K562 (cell line): ENCODE data around the gene VPS13C. TPM values are rescaled to one million over a fixed set of nuclear protein-coding genes. Genes with fewer than 3 reads are reported as not detected.

Source experiments
- ATAC-seq: fragments of 200-7000 bp; cut with Tn5 transposase; 3 replicates; pipeline ENCODE4 v1.9.1; 2020; ENCODE audit warnings: moderate library complexity
- BruUV-seq: library from RNA; stranded (reverse); fragments of 400-500 nt; replicated peaks from 2 replicates; lab custom pipeline; 2021; lab: Mats Ljungman, UMichigan
- CTCF ChIA-PET: fragments of 300-600 bp; formaldehyde crosslinking; extraction: SDS; loops from one replicate; lab custom pipeline; 2021; ENCODE audit warnings: low intra/inter-chr PET ratio; lab: Yijun Ruan, JAX
- POLR2A ChIA-PET: fragments of 300-600, 350-650 bp; sonication (Branson Sonifier 250); formaldehyde crosslinking; extraction: SDS; loops from one replicate; lab custom pipeline; 2021; ENCODE audit warnings: antibody characterized with exemption, inconsistent platforms; lab: Yijun Ruan, JAX
- DNase-seq, 4 experiments: peaks; one replicate each; pipeline versions ENCODE4 v3.0.0 to v3.0.0-alpha.2; 2011 to 2018; ENCODE audit warnings: low spot score in 3 of 4, mixed read lengths in 3 of 4; ENCODE audit errors: extremely low read depth in 1 of 4
- FAIRE-seq: peaks from 2 replicates; lab custom pipeline; 2011; peaks lifted over from hg19 to GRCh38; lab: Jason Lieb, UNC
- H2AFZ ChIP-seq: 2 replicates; pipeline ENCODE4 v1.6.0; 2011; ENCODE audit warnings: low read depth, low read length, control low read depth, inconsistent platforms
- H3K27ac ChIP-seq: fragments of 200-600 bp; 3 replicates; pipeline ENCODE4 v1.8.0; 2011; ENCODE audit warnings: low read depth, mild to moderate bottlenecking, control low read depth, inconsistent platforms, low read length, moderate library complexity, mixed read lengths; ENCODE audit errors: extremely low read depth
- H3K27me3 ChIP-seq, 2 experiments: fragments of 300-600 bp in 1 of 2; 2 replicates in 1 of 2; 3 replicates in 1 of 2; pipeline versions ENCODE4 v1.6.0 to v1.8.0; 2011; ENCODE audit warnings: inconsistent platforms in 2 of 2, low read length in 2 of 2, mild to moderate bottlenecking in 1 of 2, mixed read lengths in 1 of 2, moderate library complexity in 1 of 2; ENCODE audit not compliant: control insufficient read depth in 2 of 2, insufficient read depth in 2 of 2
- H3K36me3 ChIP-seq: fragments of 300-600 bp; 3 replicates; pipeline ENCODE4 v1.8.0; 2011; ENCODE audit warnings: mild to moderate bottlenecking, low read length, inconsistent platforms; ENCODE audit not compliant: control insufficient read depth, insufficient read depth
- H3K4me1 ChIP-seq, 2 experiments: fragments of 200-600 bp in 1 of 2; replicated peaks in 1 of 2; 2 replicates in 1 of 2; 3 replicates in 1 of 2; pipeline versions ENCODE4 v1.5.1 to v1.8.0; 2011; ENCODE audit warnings: inconsistent platforms in 2 of 2, low read length in 2 of 2, mild to moderate bottlenecking in 1 of 2, mixed read lengths in 1 of 2, moderate library complexity in 1 of 2; ENCODE audit not compliant: control insufficient read depth in 2 of 2, insufficient read depth in 2 of 2
- H3K4me2 ChIP-seq: 2 replicates; pipeline ENCODE4 v1.6.1; 2011; ENCODE audit warnings: low read length, control low read depth, inconsistent platforms, mixed read lengths; ENCODE audit not compliant: insufficient read depth
- H3K4me3 ChIP-seq: fragments of 200-600 bp; sonication (generic), shearing (Covaris generic); 2 replicates; pipeline ENCODE4 v1.5.1; 2016; ENCODE audit warnings: control low read depth, inconsistent platforms
- H3K79me2 ChIP-seq: fragments of 200-600 bp; 3 replicates; pipeline ENCODE4 v1.8.0; 2011; ENCODE audit warnings: low read length, inconsistent platforms; ENCODE audit not compliant: control insufficient read depth, insufficient read depth
- H3K9ac ChIP-seq, 2 experiments: 2 replicates each; pipeline versions ENCODE4 v1.6.0 to v1.6.1; 2011; ENCODE audit warnings: low read depth in 2 of 2, low read length in 2 of 2, control low read depth in 1 of 2, inconsistent platforms in 1 of 2, mild to moderate bottlenecking in 1 of 2, mixed read lengths in 1 of 2; ENCODE audit not compliant: insufficient read depth in 1 of 2
- H3K9me1 ChIP-seq: one replicate; pipeline ENCODE4 v1.6.0; 2011; ENCODE audit warnings: inconsistent platforms, mild to moderate bottlenecking, low read length, moderate library complexity; ENCODE audit not compliant: control insufficient read depth, insufficient read depth
- H3K9me3 ChIP-seq: replicated peaks from 2 replicates; pipeline ENCODE4 v1.5.1; 2011; ENCODE audit warnings: low read depth, low read length, inconsistent platforms; ENCODE audit not compliant: control insufficient read depth, insufficient read depth
- H4K20me1 ChIP-seq: replicated peaks from 2 replicates; pipeline ENCODE4 v1.6.1; 2011; ENCODE audit warnings: low read length, inconsistent platforms, mixed read lengths; ENCODE audit not compliant: control insufficient read depth, insufficient read depth
- E2F8 ChIP-seq: fragments of 450-650 bp; IDR thresholded peaks from 2 replicates; pipeline ENCODE4 v1.7.1; 2018; ENCODE audit warnings: mild to moderate bottlenecking, low read depth; ENCODE audit not compliant: partially characterized antibody
- GABPA ChIP-seq: fragments of 200-800 bp; sonication (Bioruptor generic); conservative IDR thresholded peaks from 2 replicates; pipeline ENCODE4 v1.6.1; 2016; ENCODE audit warnings: low read depth, missing genetic modification characterization, missing compliant biosample characterization
- MAFK ChIP-seq: IDR thresholded peaks from 2 replicates; pipeline ENCODE4 v1.6.1; 2011; ENCODE audit warnings: low read length, improper control_type of control experiment
- WGBS: fragments of 100-300 bp; shearing (Covaris generic); methylation state at CpG from one replicate; pipeline ENCODE4 v1.1.6; 2016; ENCODE audit warnings: low coverage, mixed read lengths; ENCODE audit not compliant: insufficient coverage; ENCODE audit errors: missing lambda C conversion rate; 5-methylcytosine and 5-hydroxymethylcytosine counted together
- in situ Hi-C: fragments of 300-500 bp; cut with MboI; formaldehyde crosslinking; loops from 4 replicates; pipeline ENCODE4 v1.15.0; 2018; ENCODE audit warnings: inconsistent platforms, mixed read lengths
- intact Hi-C: fragments of 100-400 bp; cut with micrococcal nuclease; formaldehyde crosslinking; loops from 2 replicates; pipeline ENCODE4 v1.14.2; 2022
- polyA plus RNA-seq, 8 experiments: library from polyadenylated mRNA; depleted of rRNA in 4 of 8; stranded (reverse) in 5 of 8; unstranded in 3 of 8; fragments of >200 nt; fragmentation: Nextera tagmentation in 2 of 8; fragmentation: Illumina TruSeq in 1 of 8; extraction: Ambion mirVana in 2 of 8; extraction: Trizol in 1 of 8; gene quantifications; 2 replicates each; pipeline versions ENCODE4 v1.2.1 to v1.2.3, GENCODE V29; 2011 to 2014; ENCODE audit warnings: inconsistent platforms in 1 of 8, missing spikeins in 1 of 8
- total RNA-seq, 7 experiments: library from RNA; depleted of rRNA in 6 of 7; stranded (reverse); fragments of >200 nt in 6 of 7; fragmentation: Illumina TruSeq in 2 of 7; extraction: Trizol in 2 of 7; gene quantifications; 2 replicates each; pipeline versions ENCODE4 v1.2.1 to v1.2.3, GENCODE V29; 2011 to 2021; ENCODE audit warnings: low replicate concordance in 1 of 7

Gene VPS13C
- total and polyA plus RNA-seq, 9 of the 15 experiments (the other 6 are each of a cell fraction or from before 2014, with no cell fraction given): 5.2 to 32.3 (median 15.7) TPM

- no peak for FAIRE-seq
Observed at GRCh38 chr15:61815356-61816083, 244.7 kb downstream of the VPS13C start.

More at GRCh38 chr15:61815356-61816083, 244.7 kb downstream of the VPS13C start:
- Histone ChIP-seq H3K9ac (no peak overlapping the region), H3K27me3 (peaks cover 6 to 36% of the 10 kb centered on the region in 2 experiments; a peak in 3 of 5 replicates), H3K9me3 (no peaks in the 10 kb centered on the region), H3K79me2 (no peaks in the 10 kb centered on the region), H3K36me3 (no peaks in the 10 kb centered on the region), H4K20me1 (no peaks in the 10 kb centered on the region; the same call in 1 of the 2 replicates), H3K4me2 (no peak overlapping the region), H3K27ac (no peak overlapping the region), H3K4me1 (no peaks in the 10 kb centered on the region), H3K4me3 (no peak overlapping the region), H3K9me1 (no peaks in the 10 kb centered on the region), H2AFZ (no peak overlapping the region)
- 2% methylated on average over 10 of the region's 12 CpGs for WGBS
- CTCF ChIA-PET: no interaction called here
- TF ChIP-seq E2F8 (no peak), GABPA (no peak), MAFK (no peak)
- intact Hi-C loops (no loop called here), in situ Hi-C loops (no loop called here)
- DNase-seq: no peak
- no peak for ATAC-seq
- no TSS peak for BruUV-seq
- POLR2A ChIA-PET: interaction anchor here (0.6 kb wide), 1 partner anchor 19 kb away, joined by 3 read pairs; no protein-coding TSS in a partner anchor
